ENCODE measurements around the gene MYCT1. TPM values are rescaled to one million over a fixed set of nuclear protein-coding genes. Genes with fewer than 3 reads are reported as not detected.

Gene MYCT1
- total RNA-seq, 1 donor from 2014 or later = not detected

DNA sequence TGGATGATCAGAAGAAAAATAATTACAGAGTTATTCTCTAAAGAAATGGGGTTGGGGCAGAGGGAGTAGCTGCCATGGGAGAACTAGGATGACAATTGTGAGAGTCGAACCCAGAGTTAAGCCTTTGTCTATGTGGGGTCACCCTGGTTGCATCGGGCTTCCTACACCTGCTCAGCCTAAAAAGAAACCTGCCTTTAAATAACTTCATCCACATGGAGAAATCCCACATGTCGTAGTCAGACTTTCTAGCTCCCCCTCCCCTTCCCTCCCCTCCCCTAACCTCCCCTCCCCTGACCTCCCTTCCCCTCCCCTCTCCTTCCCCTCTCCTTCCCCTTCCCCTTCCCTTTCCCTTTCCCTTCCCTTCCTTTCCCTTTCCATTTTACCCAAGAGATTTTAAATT is 67.6 kb downstream of the MYCT1 start:
- TF ChIP-seq, protein P1, sequence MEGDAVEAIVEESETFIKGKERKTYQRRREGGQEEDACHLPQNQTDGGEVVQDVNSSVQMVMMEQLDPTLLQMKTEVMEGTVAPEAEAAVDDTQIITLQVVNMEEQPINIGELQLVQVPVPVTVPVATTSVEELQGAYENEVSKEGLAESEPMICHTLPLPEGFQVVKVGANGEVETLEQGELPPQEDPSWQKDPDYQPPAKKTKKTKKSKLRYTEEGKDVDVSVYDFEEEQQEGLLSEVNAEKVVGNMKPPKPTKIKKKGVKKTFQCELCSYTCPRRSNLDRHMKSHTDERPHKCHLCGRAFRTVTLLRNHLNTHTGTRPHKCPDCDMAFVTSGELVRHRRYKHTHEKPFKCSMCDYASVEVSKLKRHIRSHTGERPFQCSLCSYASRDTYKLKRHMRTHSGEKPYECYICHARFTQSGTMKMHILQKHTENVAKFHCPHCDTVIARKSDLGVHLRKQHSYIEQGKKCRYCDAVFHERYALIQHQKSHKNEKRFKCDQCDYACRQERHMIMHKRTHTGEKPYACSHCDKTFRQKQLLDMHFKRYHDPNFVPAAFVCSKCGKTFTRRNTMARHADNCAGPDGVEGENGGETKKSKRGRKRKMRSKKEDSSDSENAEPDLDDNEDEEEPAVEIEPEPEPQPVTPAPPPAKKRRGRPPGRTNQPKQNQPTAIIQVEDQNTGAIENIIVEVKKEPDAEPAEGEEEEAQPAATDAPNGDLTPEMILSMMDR (conservative IDR thresholded peaks at IDR 0.05) = no peak
- Mint-ChIP-seq H3K4me3 (no peak overlapping the region), H3K36me3 (no peaks in the 10 kb centered on the region), H3K27ac (no peak overlapping the region), H3K4me1 (ENCODE audit: unreplicated experiment) (no peaks in the 10 kb centered on the region), H3K27me3 (no peaks in the 10 kb centered on the region), H3K9me3 (no peaks in the 10 kb centered on the region)
- no peak for DNase-seq (ENCODE audit: extremely low spot score, unreplicated experiment)

DNA sequence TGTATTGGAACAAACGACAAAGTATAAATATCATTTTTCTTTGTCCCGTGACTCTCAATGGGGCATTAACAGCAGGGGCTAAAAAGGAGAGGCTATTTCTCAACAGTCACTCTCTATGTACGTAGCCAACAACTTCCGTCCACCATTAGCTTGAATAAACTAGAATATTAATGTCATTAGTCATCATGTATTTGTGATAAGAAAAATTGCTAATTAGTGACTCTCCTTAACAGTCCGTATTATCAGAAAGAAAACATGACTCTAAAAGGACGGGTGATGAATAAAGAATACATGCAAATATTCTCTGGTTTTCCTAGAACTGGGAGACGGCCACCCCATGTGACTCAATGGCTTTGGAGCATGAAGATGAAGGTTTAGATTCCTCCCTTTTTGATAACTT is 71.5 kb downstream of the MYCT1 start:
- TF ChIP-seq, protein P1 (conservative IDR thresholded peaks at IDR 0.05) = no peak
- Mint-ChIP-seq H3K4me3 (no peak overlapping the region), H3K27me3 (peaks cover 3% of the 10 kb centered on the region), H3K36me3 (no peaks in the 10 kb centered on the region), H3K27ac (no peak overlapping the region), H3K9me3 (no peaks in the 10 kb centered on the region), H3K4me1 (ENCODE audit: unreplicated experiment) (no peaks in the 10 kb centered on the region)
- DNase-seq (ENCODE audit: extremely low spot score, unreplicated experiment) = no peak

DNA sequence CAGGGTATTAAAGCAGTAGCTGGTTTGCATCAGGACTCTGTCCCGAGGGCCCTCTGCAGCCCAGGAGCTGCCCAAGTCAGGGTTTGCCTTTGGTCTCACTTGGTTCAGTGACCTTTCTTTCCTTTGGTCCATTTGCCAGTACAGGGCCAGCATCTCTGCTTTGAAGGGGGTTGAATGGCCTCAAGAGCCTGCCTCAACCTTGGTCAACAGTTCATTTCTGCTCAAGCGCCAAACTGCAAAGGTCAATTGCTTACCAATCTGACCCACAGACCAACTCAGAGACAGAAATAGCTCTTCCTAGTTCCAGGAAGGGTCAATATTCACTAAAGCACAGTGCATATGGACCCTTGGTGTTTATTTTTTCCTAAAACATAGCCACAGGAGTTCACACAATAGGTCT is 72.3 kb downstream of the MYCT1 start:
- Mint-ChIP-seq H3K9me3 (no peaks in the 10 kb centered on the region), H3K4me3 (no peak overlapping the region), H3K27me3 (peaks cover 3% of the 10 kb centered on the region), H3K36me3 (no peaks in the 10 kb centered on the region), H3K27ac (no peak overlapping the region), H3K4me1 (ENCODE audit: unreplicated experiment) (no peaks in the 10 kb centered on the region)
- DNase-seq (ENCODE audit: extremely low spot score, unreplicated experiment) = no peak
- TF ChIP-seq, protein P1 (conservative IDR thresholded peaks at IDR 0.05) = no peak

DNA sequence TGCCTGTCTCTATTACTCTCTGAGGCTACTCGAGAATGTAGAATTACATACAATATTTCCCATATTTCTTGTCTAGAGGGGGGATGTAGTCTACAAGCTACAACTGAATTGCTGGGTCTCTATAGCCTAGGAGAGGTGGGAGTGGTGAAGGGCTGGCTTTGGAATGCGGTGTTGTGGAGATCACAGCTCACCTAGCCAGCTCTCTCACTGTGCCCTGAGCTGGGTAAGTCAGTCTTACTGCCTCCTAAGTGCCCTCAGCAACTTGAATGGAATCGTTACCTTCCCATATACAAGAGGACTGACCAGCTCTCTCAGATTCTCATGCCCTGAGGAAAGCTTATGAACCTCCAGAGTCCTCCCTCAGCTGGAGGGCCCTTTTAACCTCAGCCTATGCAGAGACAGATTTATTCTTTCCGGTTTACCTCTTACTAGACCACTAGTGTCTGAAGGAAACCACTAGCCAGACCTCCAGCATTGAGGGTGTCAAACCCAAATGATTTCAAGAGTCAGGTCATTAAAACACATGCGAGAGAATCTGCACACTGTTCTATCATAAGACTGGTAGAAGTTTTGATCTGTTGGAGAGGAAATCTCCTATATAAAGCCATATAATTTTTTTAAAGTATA is 73.5 kb downstream of the MYCT1 start:
- no peak for DNase-seq (ENCODE audit: extremely low spot score, unreplicated experiment)
- H3K27ac Mint-ChIP-seq = no peak overlapping the region

More for the DNA sequence above, 73.5 kb downstream of the MYCT1 start:
- H3K4me3 Mint-ChIP-seq = no peak overlapping the region
- TF ChIP-seq, protein P1 (conservative IDR thresholded peaks at IDR 0.05) = no peak
- H3K9me3 Mint-ChIP-seq = no peaks in the 10 kb centered on the region
- H3K36me3 Mint-ChIP-seq = no peaks in the 10 kb centered on the region
- no peaks in the 10 kb centered on the region for H3K4me1 Mint-ChIP-seq (ENCODE audit: unreplicated experiment)
- H3K27me3 Mint-ChIP-seq = peaks cover 3% of the 10 kb centered on the region

Other genes starting within 250 kb of the MYCT1 start
- 12.6 and 26.6 TPM in 2 replicates for gene SYNE1, start 60.5 kb upstream of the MYCT1 start, total RNA-seq (ENCODE audit: low replicate concordance)
- not detected in 2 replicates for gene VIP, start 52.9 kb downstream of the MYCT1 start, total RNA-seq (ENCODE audit: low replicate concordance)

All from type B pancreatic cell (in vitro differentiated cells).